Measurements from ENCODE around the gene MEGF11.

MEGF11 gene

DNA sequence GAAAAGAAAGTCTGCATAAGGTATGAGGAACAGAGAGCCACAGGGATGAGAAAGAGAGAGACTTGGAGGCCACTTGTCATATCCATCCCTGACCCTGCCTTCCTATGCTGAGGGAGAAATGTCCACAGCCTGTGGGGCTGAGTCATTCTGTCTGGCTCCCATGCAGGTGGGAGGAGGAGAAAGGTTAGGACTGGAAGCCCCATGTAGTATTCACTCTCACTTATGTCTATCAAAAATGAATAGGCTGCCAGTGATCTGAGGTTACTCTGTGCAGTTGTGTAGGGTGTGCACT is 313.0 kb downstream of the MEGF11 start:
- no peak overlapping the region for H3K27ac ChIP-seq (ENCODE audit: low read depth, low read length)
- no peaks in the 10 kb centered on the region for H3K9me3 ChIP-seq (ENCODE audit: control insufficient read depth in 5 of 5, low read length in 5 of 5)
- H3K27me3 ChIP-seq (ENCODE audit: control insufficient read depth in 5 of 5, insufficient read depth in 4 of 5, low read length in 5 of 5), result peaks cover 0 to 10% (median 0%) of the 10 kb centered on the region in 5 donors
- no peaks in the 10 kb centered on the region for H3K4me1 ChIP-seq (ENCODE audit: control insufficient read depth in 5 of 5, insufficient read depth in 5 of 5, low read length in 5 of 5)
- no peak overlapping the region for H3K9ac ChIP-seq (ENCODE audit: low read length in 5 of 5)
- H3K4me3 ChIP-seq (ENCODE audit: low read depth in 1 of 5, low read length in 5 of 5), result no peak overlapping the region
- no peaks in the 10 kb centered on the region for H3K36me3 ChIP-seq (ENCODE audit: control insufficient read depth in 5 of 5, insufficient read depth in 5 of 5, low read length in 5 of 5)

GRCh38 chr15:65939901-65940617 is 313.5 kb downstream of the MEGF11 start:
- H3K4me1 ChIP-seq (ENCODE audit: control insufficient read depth in 5 of 5, insufficient read depth in 5 of 5, low read length in 5 of 5), result no peaks in the 10 kb centered on the region
- H3K27ac ChIP-seq (ENCODE audit: low read depth, low read length), result no peak overlapping the region
- no peak overlapping the region for H3K9ac ChIP-seq (ENCODE audit: low read length in 5 of 5)

DNA sequence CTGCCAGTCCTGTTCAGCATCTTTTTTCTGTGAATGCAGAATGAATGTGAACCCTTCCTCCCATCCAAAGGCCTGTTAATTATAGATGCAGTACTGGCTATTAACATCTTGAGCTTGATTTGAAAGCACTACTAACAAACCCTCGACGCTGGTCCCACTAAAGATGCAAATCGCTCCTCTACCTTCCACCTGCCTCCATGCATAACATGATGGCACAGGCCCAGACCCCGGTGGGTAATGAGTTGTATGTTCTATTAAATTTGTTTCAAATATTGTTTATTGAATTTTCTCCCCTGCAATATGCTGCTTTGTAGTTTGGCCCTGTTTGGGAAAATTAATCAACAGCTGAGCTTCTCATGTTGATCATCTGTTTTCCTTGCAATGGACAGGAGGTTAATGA is 314.9 kb downstream of the MEGF11 start:
- no peaks in the 10 kb centered on the region for H3K36me3 ChIP-seq (ENCODE audit: control insufficient read depth in 5 of 5, insufficient read depth in 5 of 5, low read length in 5 of 5)
- H3K4me3 ChIP-seq (ENCODE audit: low read depth in 1 of 5, low read length in 5 of 5), result no peak overlapping the region
- H3K9ac ChIP-seq (ENCODE audit: low read length in 5 of 5), result no peak overlapping the region
- no peaks in the 10 kb centered on the region for H3K4me1 ChIP-seq (ENCODE audit: control insufficient read depth in 5 of 5, insufficient read depth in 5 of 5, low read length in 5 of 5)
- H3K9me3 ChIP-seq (ENCODE audit: control insufficient read depth in 5 of 5, low read length in 5 of 5), result no peaks in the 10 kb centered on the region
- peaks cover 0 to 4% (median 2%) of the 10 kb centered on the region in 5 donors for H3K27me3 ChIP-seq (ENCODE audit: control insufficient read depth in 5 of 5, insufficient read depth in 4 of 5, low read length in 5 of 5)
- H3K27ac ChIP-seq (ENCODE audit: low read depth, low read length), result no peak overlapping the region

More at GRCh38 chr15:65939901-65940617, 313.5 kb downstream of the MEGF11 start:
- no peaks in the 10 kb centered on the region for H3K36me3 ChIP-seq (ENCODE audit: control insufficient read depth in 5 of 5, insufficient read depth in 5 of 5, low read length in 5 of 5)
- no peak overlapping the region for H3K4me3 ChIP-seq (ENCODE audit: low read depth in 1 of 5, low read length in 5 of 5)
- H3K9me3 ChIP-seq (ENCODE audit: control insufficient read depth in 5 of 5, low read length in 5 of 5), result no peaks in the 10 kb centered on the region
- peaks cover 0 to 10% (median 0%) of the 10 kb centered on the region in 5 donors for H3K27me3 ChIP-seq (ENCODE audit: control insufficient read depth in 5 of 5, insufficient read depth in 4 of 5, low read length in 5 of 5)

DNA sequence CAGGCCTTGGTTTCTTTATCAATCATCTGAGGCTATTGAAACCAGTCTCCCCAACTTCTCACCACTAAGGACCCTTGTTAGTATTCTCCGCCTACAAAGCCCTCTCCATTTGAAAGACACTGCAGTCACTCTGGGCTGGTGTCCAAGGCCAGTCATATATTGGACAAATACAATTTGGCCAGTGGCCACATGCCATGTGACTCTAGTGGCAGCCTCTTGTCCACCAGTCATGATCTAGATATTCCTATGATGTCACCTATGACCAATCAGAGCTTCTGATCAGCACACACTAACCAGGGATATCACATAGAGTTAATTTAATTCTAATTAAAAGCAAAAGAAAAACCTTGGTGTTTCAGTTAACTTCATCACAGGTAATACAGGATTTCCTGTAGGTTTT is 316.1 kb downstream of the MEGF11 start:
- no peaks in the 10 kb centered on the region for H3K36me3 ChIP-seq (ENCODE audit: control insufficient read depth in 5 of 5, insufficient read depth in 5 of 5, low read length in 5 of 5)

DNA sequence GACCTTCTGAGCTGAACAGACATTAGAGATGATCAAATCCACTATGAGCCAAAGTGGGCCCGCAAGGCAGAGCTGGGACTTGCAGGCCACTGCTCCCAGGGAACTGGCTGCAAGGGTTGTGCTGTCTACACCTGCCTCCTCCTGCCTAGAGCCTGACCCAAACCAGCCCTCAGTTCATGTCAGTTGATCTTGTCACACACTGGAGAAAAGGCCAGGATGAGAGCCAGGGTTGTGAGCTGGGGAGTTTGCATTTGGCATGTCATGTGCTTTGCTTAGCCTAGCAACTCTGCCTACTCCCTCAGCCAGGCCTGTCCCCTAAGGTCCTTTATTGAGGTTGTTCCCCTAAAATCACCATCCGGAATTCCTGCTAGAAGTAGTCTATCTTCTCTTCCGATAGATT is 316.5 kb downstream of the MEGF11 start:
- H3K27ac ChIP-seq (ENCODE audit: low read depth, low read length), result no peak overlapping the region
- no peak overlapping the region for H3K4me3 ChIP-seq (ENCODE audit: low read depth in 1 of 5, low read length in 5 of 5)
- no peak overlapping the region for H3K9ac ChIP-seq (ENCODE audit: low read length in 5 of 5)
- no peaks in the 10 kb centered on the region for H3K36me3 ChIP-seq (ENCODE audit: control insufficient read depth in 5 of 5, insufficient read depth in 5 of 5, low read length in 5 of 5)
- no peaks in the 10 kb centered on the region for H3K9me3 ChIP-seq (ENCODE audit: control insufficient read depth in 5 of 5, low read length in 5 of 5)
- no peaks in the 10 kb centered on the region for H3K4me1 ChIP-seq (ENCODE audit: control insufficient read depth in 5 of 5, insufficient read depth in 5 of 5, low read length in 5 of 5)
- H3K27me3 ChIP-seq (ENCODE audit: control insufficient read depth in 5 of 5, insufficient read depth in 4 of 5, low read length in 5 of 5), result peaks cover 0 to 8% (median 3%) of the 10 kb centered on the region in 5 donors

More for the DNA sequence above, 316.1 kb downstream of the MEGF11 start:
- Histone ChIP-seq H3K27ac (ENCODE audit: low read depth, low read length) (no peak overlapping the region), H3K4me3 (ENCODE audit: low read depth in 1 of 5, low read length in 5 of 5) (no peak overlapping the region), H3K9ac (ENCODE audit: low read length in 5 of 5) (no peak overlapping the region), H3K9me3 (ENCODE audit: control insufficient read depth in 5 of 5, low read length in 5 of 5) (no peaks in the 10 kb centered on the region), H3K27me3 (ENCODE audit: control insufficient read depth in 5 of 5, insufficient read depth in 4 of 5, low read length in 5 of 5) (peaks cover 0 to 8% (median 3%) of the 10 kb centered on the region in 5 donors), H3K4me1 (ENCODE audit: control insufficient read depth in 5 of 5, insufficient read depth in 5 of 5, low read length in 5 of 5) (no peaks in the 10 kb centered on the region)

DNA sequence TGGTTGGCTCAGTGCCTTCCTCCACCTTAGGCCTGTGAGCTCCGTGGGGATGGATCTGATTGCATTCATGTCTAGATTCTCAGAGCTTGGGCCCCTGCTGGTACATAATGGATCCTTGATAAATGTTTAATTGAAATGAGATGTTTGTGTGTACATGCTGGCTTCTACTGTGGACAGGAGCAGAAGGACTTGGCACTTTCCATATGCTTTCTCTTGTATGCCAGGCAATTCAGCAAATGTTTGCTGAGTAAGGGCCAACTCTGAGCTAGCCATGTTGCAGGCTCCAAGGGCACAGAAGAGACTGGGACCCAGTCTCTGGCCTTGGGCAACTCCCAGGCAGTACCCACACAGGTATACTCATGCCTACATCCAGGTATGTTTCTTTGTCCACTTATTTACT is 317.3 kb downstream of the MEGF11 start:
- no peaks in the 10 kb centered on the region for H3K36me3 ChIP-seq (ENCODE audit: control insufficient read depth in 5 of 5, insufficient read depth in 5 of 5, low read length in 5 of 5)
- no peaks in the 10 kb centered on the region for H3K4me1 ChIP-seq (ENCODE audit: control insufficient read depth in 5 of 5, insufficient read depth in 5 of 5, low read length in 5 of 5)
- H3K9me3 ChIP-seq (ENCODE audit: control insufficient read depth in 5 of 5, low read length in 5 of 5), result no peaks in the 10 kb centered on the region
- no peak overlapping the region for H3K27ac ChIP-seq (ENCODE audit: low read depth, low read length)
- H3K27me3 ChIP-seq (ENCODE audit: control insufficient read depth in 5 of 5, insufficient read depth in 4 of 5, low read length in 5 of 5), result peaks cover 0 to 8% (median 0%) of the 10 kb centered on the region in 5 donors
- no peak overlapping the region for H3K4me3 ChIP-seq (ENCODE audit: low read depth in 1 of 5, low read length in 5 of 5)
- no peak overlapping the region for H3K9ac ChIP-seq (ENCODE audit: low read length in 5 of 5)

- Histone ChIP-seq H3K9me3 (ENCODE audit: control insufficient read depth in 5 of 5, low read length in 5 of 5) (no peaks in the 10 kb centered on the region), H3K4me1 (ENCODE audit: control insufficient read depth in 5 of 5, insufficient read depth in 5 of 5, low read length in 5 of 5) (no peaks in the 10 kb centered on the region), H3K36me3 (ENCODE audit: control insufficient read depth in 5 of 5, insufficient read depth in 5 of 5, low read length in 5 of 5) (no peaks in the 10 kb centered on the region), H3K27ac (ENCODE audit: low read depth, low read length) (no peak overlapping the region), H3K9ac (ENCODE audit: low read length in 5 of 5) (no peak overlapping the region), H3K4me3 (ENCODE audit: low read depth in 1 of 5, low read length in 5 of 5) (no peak overlapping the region), H3K27me3 (ENCODE audit: control insufficient read depth in 5 of 5, insufficient read depth in 4 of 5, low read length in 5 of 5) (peaks cover 0 to 8% (median 0%) of the 10 kb centered on the region in 5 donors)
Measured at GRCh38 chr15:65935391-65935790, 318.2 kb downstream of the MEGF11 start.

DNA sequence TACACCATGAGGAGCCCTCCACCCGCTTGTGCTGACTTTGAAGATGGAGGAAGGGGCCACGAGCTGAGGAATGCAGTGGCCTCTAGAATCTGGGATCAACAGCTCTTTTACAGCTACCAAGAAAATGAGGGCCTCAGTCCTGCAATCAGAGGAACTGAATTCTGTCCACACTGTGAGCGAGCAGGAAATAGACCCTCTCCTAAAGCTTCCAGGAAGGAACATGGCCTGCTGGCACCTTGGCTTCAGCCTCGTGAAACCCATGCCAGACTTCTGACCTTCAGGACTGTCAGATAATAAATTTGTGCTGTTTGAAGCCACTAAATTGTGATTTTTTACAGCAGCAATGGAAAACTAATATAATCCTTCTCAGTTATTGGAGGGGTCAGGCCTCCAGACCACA is 322.3 kb downstream of the MEGF11 start:
- no peak overlapping the region for H3K9ac ChIP-seq (ENCODE audit: low read length in 5 of 5)
- H3K36me3 ChIP-seq (ENCODE audit: control insufficient read depth in 5 of 5, insufficient read depth in 5 of 5, low read length in 5 of 5), result peaks cover 0 to 2% (median 0%) of the 10 kb centered on the region in 5 donors
- peaks cover 0 to 8% (median 0%) of the 10 kb centered on the region in 5 donors for H3K27me3 ChIP-seq (ENCODE audit: control insufficient read depth in 5 of 5, insufficient read depth in 4 of 5, low read length in 5 of 5)
- no peak overlapping the region for H3K27ac ChIP-seq (ENCODE audit: low read depth, low read length)
- no peak overlapping the region for H3K4me3 ChIP-seq (ENCODE audit: low read depth in 1 of 5, low read length in 5 of 5)
- H3K9me3 ChIP-seq (ENCODE audit: control insufficient read depth in 5 of 5, low read length in 5 of 5), result no peaks in the 10 kb centered on the region
- H3K4me1 ChIP-seq (ENCODE audit: control insufficient read depth in 5 of 5, insufficient read depth in 5 of 5, low read length in 5 of 5), result no peaks in the 10 kb centered on the region

GRCh38 chr15:65930134-65930533 is 323.4 kb downstream of the MEGF11 start:
- no peak overlapping the region for H3K4me3 ChIP-seq (ENCODE audit: low read depth in 1 of 5, low read length in 5 of 5)
- H3K36me3 ChIP-seq (ENCODE audit: control insufficient read depth in 5 of 5, insufficient read depth in 5 of 5, low read length in 5 of 5), result peaks cover 0 to 2% (median 0%) of the 10 kb centered on the region in 5 donors
- H3K27ac ChIP-seq (ENCODE audit: low read depth, low read length), result no peak overlapping the region
- H3K4me1 ChIP-seq (ENCODE audit: control insufficient read depth in 5 of 5, insufficient read depth in 5 of 5, low read length in 5 of 5), result no peaks in the 10 kb centered on the region
- H3K27me3 ChIP-seq (ENCODE audit: control insufficient read depth in 5 of 5, insufficient read depth in 4 of 5, low read length in 5 of 5), result peaks cover 0 to 8% (median 0%) of the 10 kb centered on the region in 5 donors
- H3K9me3 ChIP-seq (ENCODE audit: control insufficient read depth in 5 of 5, low read length in 5 of 5), result no peaks in the 10 kb centered on the region
- no peak overlapping the region for H3K9ac ChIP-seq (ENCODE audit: low read length in 5 of 5)

GRCh38 chr15:65929573-65929972 is 324.0 kb downstream of the MEGF11 start:
- no peaks in the 10 kb centered on the region for H3K9me3 ChIP-seq (ENCODE audit: control insufficient read depth in 5 of 5, low read length in 5 of 5)
- peaks cover 0 to 8% (median 0%) of the 10 kb centered on the region in 5 donors for H3K27me3 ChIP-seq (ENCODE audit: control insufficient read depth in 5 of 5, insufficient read depth in 4 of 5, low read length in 5 of 5)

More at GRCh38 chr15:65929573-65929972, 324.0 kb downstream of the MEGF11 start:
- Histone ChIP-seq H3K36me3 (ENCODE audit: control insufficient read depth in 5 of 5, insufficient read depth in 5 of 5, low read length in 5 of 5) (peaks cover 0 to 2% (median 0%) of the 10 kb centered on the region in 5 donors), H3K4me1 (ENCODE audit: control insufficient read depth in 5 of 5, insufficient read depth in 5 of 5, low read length in 5 of 5) (no peaks in the 10 kb centered on the region), H3K27ac (ENCODE audit: low read depth, low read length) (no peak overlapping the region), H3K9ac (ENCODE audit: low read length in 5 of 5) (no peak overlapping the region), H3K4me3 (ENCODE audit: low read depth in 1 of 5, low read length in 5 of 5) (no peak overlapping the region)

Data from subcutaneous abdominal adipose tissue (tissue), 5 donors.